ENCODE data around the gene BMPR2. TPM values are rescaled to one million over a fixed set of nuclear protein-coding genes. Genes with fewer than 3 reads are reported as not detected.
"Not testable (repeated sequence)": the region's sequence is repeated elsewhere in the genome, so short reads cannot be mapped to it uniquely, and the experiment has no call there.

BMPR2 gene
- total and polyA plus RNA-seq, 2 donors (not counting 1 experiment from before 2014, with no cell fraction given): 21.6 to 65.8 TPM

DNA sequence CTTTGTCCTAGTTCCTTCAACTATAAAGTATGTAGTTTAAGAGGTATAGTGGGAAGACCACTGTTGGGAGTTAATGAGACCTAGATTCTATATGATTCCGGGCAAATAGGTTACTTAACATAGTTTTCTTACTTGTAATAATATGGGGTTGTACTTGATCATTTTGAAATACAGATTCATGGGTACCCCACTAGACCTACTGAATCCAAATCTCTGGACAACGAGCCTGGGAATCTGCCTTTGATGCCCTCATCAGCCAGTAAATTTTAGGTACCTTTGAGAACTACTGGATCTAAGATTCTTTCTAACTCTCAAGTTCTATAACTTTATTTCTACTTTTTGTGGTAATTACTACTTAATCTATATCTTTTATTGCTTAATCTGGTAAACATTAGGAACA is 6.6 kb downstream of the BMPR2 start:
- Histone ChIP-seq H3K4me1 (ENCODE audit: control insufficient read depth, extremely low read depth, insufficient read depth, low read length) (peaks cover 2% of the 10 kb centered on the region), H3K9ac (ENCODE audit: insufficient read depth, low read length) (no peak overlapping the region), H3K9me3 (ENCODE audit: control insufficient read depth, insufficient read depth, low read depth, low read length) (no peaks in the 10 kb centered on the region), H3K4me2 (ENCODE audit: extremely low read depth, insufficient read depth, low read length) (no peak overlapping the region), H2AFZ (ENCODE audit: low read length) (no peak overlapping the region), H3K27ac (ENCODE audit: insufficient read depth, low read length) (no peak overlapping the region), H3K4me3 (replicated peaks in 1 of 4; ENCODE audit: control extremely low read depth in 1 of 4, insufficient read depth in 1 of 4, low read depth in 3 of 4, low read length in 4 of 4) (no peak overlapping the region), H3K79me2 (ENCODE audit: control insufficient read depth, insufficient read depth, low read length) (peaks cover 79% of the 10 kb centered on the region), H4K20me1 (ENCODE audit: control insufficient read depth, extremely low read depth, insufficient read depth, low read length) (no peaks in the 10 kb centered on the region), H3K36me3 (ENCODE audit: control insufficient read depth, insufficient read depth, low read length) (no peaks in the 10 kb centered on the region), H3K27me3 (ENCODE audit: control insufficient read depth, insufficient read depth, low read length) (no peaks in the 10 kb centered on the region)
- DNase-seq (ENCODE audit: low read depth in 2 of 2): no peak
- no peak for TF ChIP-seq EZH2 (IDR thresholded peaks at IDR 0.05; ENCODE audit: low read length, missing control alignments)
- TF ChIP-seq, protein P1, sequence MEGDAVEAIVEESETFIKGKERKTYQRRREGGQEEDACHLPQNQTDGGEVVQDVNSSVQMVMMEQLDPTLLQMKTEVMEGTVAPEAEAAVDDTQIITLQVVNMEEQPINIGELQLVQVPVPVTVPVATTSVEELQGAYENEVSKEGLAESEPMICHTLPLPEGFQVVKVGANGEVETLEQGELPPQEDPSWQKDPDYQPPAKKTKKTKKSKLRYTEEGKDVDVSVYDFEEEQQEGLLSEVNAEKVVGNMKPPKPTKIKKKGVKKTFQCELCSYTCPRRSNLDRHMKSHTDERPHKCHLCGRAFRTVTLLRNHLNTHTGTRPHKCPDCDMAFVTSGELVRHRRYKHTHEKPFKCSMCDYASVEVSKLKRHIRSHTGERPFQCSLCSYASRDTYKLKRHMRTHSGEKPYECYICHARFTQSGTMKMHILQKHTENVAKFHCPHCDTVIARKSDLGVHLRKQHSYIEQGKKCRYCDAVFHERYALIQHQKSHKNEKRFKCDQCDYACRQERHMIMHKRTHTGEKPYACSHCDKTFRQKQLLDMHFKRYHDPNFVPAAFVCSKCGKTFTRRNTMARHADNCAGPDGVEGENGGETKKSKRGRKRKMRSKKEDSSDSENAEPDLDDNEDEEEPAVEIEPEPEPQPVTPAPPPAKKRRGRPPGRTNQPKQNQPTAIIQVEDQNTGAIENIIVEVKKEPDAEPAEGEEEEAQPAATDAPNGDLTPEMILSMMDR (conservative IDR thresholded peaks at IDR 0.05 in 1 of 2, IDR thresholded peaks at IDR 0.05 in 1 of 2; ENCODE audit: low read depth in 1 of 2, low read length in 2 of 2): no peak

DNA sequence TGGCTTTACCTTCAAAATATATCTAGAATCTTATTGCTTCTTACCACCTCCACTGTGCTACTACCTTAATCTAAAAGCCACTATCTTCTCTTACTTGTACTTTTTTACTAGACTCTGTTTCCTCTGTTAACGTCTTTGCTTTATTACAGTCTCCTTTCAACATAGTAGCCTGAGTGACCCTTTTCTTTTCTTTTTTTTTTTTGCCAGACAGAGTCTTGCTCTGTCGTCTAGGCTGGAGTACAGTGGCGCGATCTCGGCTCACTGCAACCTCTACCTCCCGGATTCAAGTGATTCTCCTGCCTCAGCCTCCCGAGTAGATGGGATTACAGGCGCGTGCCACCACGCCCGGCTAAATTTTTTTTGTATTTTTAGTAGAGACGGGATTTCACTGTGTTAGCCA is 10.4 kb downstream of the BMPR2 start:
- H3K79me2 ChIP-seq (ENCODE audit: control insufficient read depth, insufficient read depth, low read length): peaks cover 58% of the 10 kb centered on the region
- not testable (repeated sequence) for H3K9me3 ChIP-seq (ENCODE audit: control insufficient read depth, insufficient read depth, low read depth, low read length); H3K4me2 ChIP-seq (ENCODE audit: extremely low read depth, insufficient read depth, low read length); H4K20me1 ChIP-seq (ENCODE audit: control insufficient read depth, extremely low read depth, insufficient read depth, low read length); DNase-seq (ENCODE audit: low read depth in 2 of 2); H3K27me3 ChIP-seq (ENCODE audit: control insufficient read depth, insufficient read depth, low read length); H3K9ac ChIP-seq (ENCODE audit: insufficient read depth, low read length); H3K36me3 ChIP-seq (ENCODE audit: control insufficient read depth, insufficient read depth, low read length); H2AFZ ChIP-seq (ENCODE audit: low read length); H3K4me1 ChIP-seq (ENCODE audit: control insufficient read depth, extremely low read depth, insufficient read depth, low read length); H3K4me3 ChIP-seq (replicated peaks in 1 of 4; ENCODE audit: control extremely low read depth in 1 of 4, insufficient read depth in 1 of 4, low read depth in 3 of 4, low read length in 4 of 4); H3K27ac ChIP-seq (ENCODE audit: insufficient read depth, low read length)

DNA sequence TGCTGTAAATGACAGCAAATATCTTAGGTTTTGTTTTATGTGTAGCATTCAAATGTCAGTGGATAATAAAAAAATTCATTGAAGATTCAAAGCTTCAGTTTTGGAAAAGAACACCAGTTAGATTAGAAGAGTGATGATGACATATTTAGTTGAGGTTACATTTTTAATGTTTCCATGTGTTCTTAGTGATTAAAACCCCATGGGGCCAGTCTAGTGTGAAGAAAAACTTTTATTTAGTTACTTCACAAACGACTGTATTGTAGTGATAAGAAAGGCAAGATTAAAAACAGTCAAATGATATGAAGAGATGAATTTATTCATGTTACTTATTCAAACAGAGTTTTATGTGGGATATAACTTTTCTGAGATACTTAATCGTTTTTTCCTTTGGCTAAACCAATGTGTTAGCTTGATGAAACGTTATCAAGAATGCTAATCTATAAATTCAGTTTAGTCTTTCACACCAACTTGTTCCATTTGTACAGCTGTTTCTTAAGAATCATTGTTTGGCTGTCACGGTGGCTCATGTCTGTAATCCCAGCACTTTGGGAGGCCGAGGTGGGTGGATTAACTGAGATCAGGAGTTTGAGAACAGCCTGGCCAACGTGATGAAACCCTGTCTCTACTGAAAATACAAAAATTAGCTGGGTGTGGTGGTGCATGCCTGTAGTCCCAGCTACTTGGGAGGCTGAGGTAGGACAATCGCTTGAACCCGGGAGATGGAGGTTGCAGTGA is 11.6 kb downstream of the BMPR2 start:
- H3K79me2 ChIP-seq (ENCODE audit: control insufficient read depth, insufficient read depth, low read length): peaks cover 50% of the 10 kb centered on the region
- no peak overlapping the region for H2AFZ ChIP-seq (ENCODE audit: low read length)
- H3K36me3 ChIP-seq (ENCODE audit: control insufficient read depth, insufficient read depth, low read length): no peaks in the 10 kb centered on the region
- peaks cover 2% of the 10 kb centered on the region for H3K4me1 ChIP-seq (ENCODE audit: control insufficient read depth, extremely low read depth, insufficient read depth, low read length)
- no peak overlapping the region for H3K27ac ChIP-seq (ENCODE audit: insufficient read depth, low read length)
- H3K9ac ChIP-seq (ENCODE audit: insufficient read depth, low read length): no peak overlapping the region
- no peaks in the 10 kb centered on the region for H4K20me1 ChIP-seq (ENCODE audit: control insufficient read depth, extremely low read depth, insufficient read depth, low read length)
- no peak overlapping the region for H3K4me3 ChIP-seq (replicated peaks in 1 of 4; ENCODE audit: control extremely low read depth in 1 of 4, insufficient read depth in 1 of 4, low read depth in 3 of 4, low read length in 4 of 4)
- H3K27me3 ChIP-seq (ENCODE audit: control insufficient read depth, insufficient read depth, low read length): no peaks in the 10 kb centered on the region
- no peaks in the 10 kb centered on the region for H3K9me3 ChIP-seq (ENCODE audit: control insufficient read depth, insufficient read depth, low read depth, low read length)
- H3K4me2 ChIP-seq (ENCODE audit: extremely low read depth, insufficient read depth, low read length): no peak overlapping the region
- DNase-seq (ENCODE audit: low read depth in 2 of 2): no peak
- TF ChIP-seq EZH2 (IDR thresholded peaks at IDR 0.05; ENCODE audit: low read length, missing control alignments): no peak
- TF ChIP-seq, protein P1 (conservative IDR thresholded peaks at IDR 0.05 in 1 of 2, IDR thresholded peaks at IDR 0.05 in 1 of 2; ENCODE audit: low read depth in 1 of 2, low read length in 2 of 2): no peak
